CD4-positive, alpha-beta T cell (primary cell): ENCODE measurements around the gene BDKRB1. TPM values are rescaled to one million over a fixed set of nuclear protein-coding genes. Genes with fewer than 3 reads are reported as not detected.

Experiments
- ATAC-seq: fragments of 200-7000 bp; cut with Tn5 transposase; one replicate; pipeline ENCODE4 v1.10.0; 2022; ENCODE audit warnings: mild to moderate bottlenecking; ENCODE audit not compliant: poor library complexity
- CTCF ChIA-PET: fragments of 350-600 bp; sonication (Branson Sonifier 250); formaldehyde crosslinking; loops from one replicate; lab custom pipeline; 2021; ENCODE audit warnings: antibody characterized with exemption, inconsistent platforms; lab: Charles Lee
- POLR2A ChIA-PET: fragments of 350-600 bp; sonication (Branson Sonifier 250); formaldehyde crosslinking; loops from one replicate; lab custom pipeline; 2021; ENCODE audit warnings: antibody characterized with exemption, inconsistent platforms; lab: Charles Lee
- DNase-seq, 14 experiments: peaks; one replicate each; pipeline ENCODE4 v3.0.0-alpha.2; 2013 to 2020; ENCODE audit warnings: mixed read lengths in 2 of 14
- H3K27ac ChIP-seq, 2 donors: one replicate each; pipeline versions ENCODE4 v1.5.1 to v1.7.0; 2013; ENCODE audit warnings: low read length in 2 of 2, low read depth in 1 of 2, mild to moderate bottlenecking in 1 of 2
- H3K27me3 ChIP-seq, 2 experiments: 1 replicate in 1 of 2; 2 replicates in 1 of 2; pipeline versions ENCODE4 v1.6.1 to v1.7.0; 2013; ENCODE audit warnings: low read length in 2 of 2, control low read depth in 1 of 2, mild to moderate bottlenecking in 1 of 2, moderate library complexity in 1 of 2; ENCODE audit not compliant: insufficient read depth in 2 of 2, control insufficient read depth in 1 of 2
- H3K36me3 ChIP-seq: one replicate; pipeline ENCODE4 v1.6.1; 2013; ENCODE audit warnings: low read length, control low read depth; ENCODE audit not compliant: insufficient read depth
- H3K4me1 ChIP-seq: one replicate; pipeline ENCODE4 v1.6.1; 2013; ENCODE audit warnings: low read length, control low read depth; ENCODE audit not compliant: insufficient read depth
- H3K4me3 ChIP-seq: one replicate; pipeline ENCODE4 v1.5.1; 2013; ENCODE audit warnings: mild to moderate bottlenecking, low read length, moderate library complexity
- H3K9me3 ChIP-seq, 2 experiments: 1 replicate in 1 of 2; 2 replicates in 1 of 2; pipeline versions ENCODE4 v1.6.1 to v1.7.0; 2013; ENCODE audit warnings: low read length in 2 of 2, mild to moderate bottlenecking in 2 of 2, control low read depth in 1 of 2, moderate library complexity in 1 of 2; ENCODE audit not compliant: control insufficient read depth in 1 of 2, insufficient read depth in 1 of 2
- H3K27ac Mint-ChIP-seq: one replicate; pipeline ENCODE4 v1.8.0; 2020; ENCODE audit warnings: mixed read lengths
- H3K27me3 Mint-ChIP-seq: one replicate; pipeline ENCODE4 v1.8.0; 2021; ENCODE audit warnings: mixed read lengths
- H3K36me3 Mint-ChIP-seq: one replicate; pipeline ENCODE4 v1.8.0; 2021; ENCODE audit warnings: low read depth, mixed read lengths
- H3K4me1 Mint-ChIP-seq: one replicate; pipeline ENCODE4 v1.8.0; 2021; ENCODE audit warnings: low read depth, mixed read lengths
- H3K4me3 Mint-ChIP-seq: one replicate; pipeline ENCODE4 v1.8.0; 2020; ENCODE audit warnings: mild to moderate bottlenecking, mixed read lengths
- H3K9me3 Mint-ChIP-seq: one replicate; pipeline ENCODE4 v1.8.0; 2020; ENCODE audit warnings: mixed read lengths
- intact Hi-C, 2 experiments: fragments of 100-400 bp; cut with DNase I in 1 of 2; cut with micrococcal nuclease in 1 of 2; formaldehyde crosslinking; loops; one replicate each; pipeline versions ENCODE4 v1.15.1 to v1.9.0; 2023 to 2025; cut with DNase I, micrococcal nuclease
- total RNA-seq, 174 experiments: library from RNA in 2 of 174; stranded (reverse) in 2 of 174; gene quantifications; one replicate each; pipeline ENCODE4 v1.2.3 and lab custom pipeline; 2021 to 2026
- TF ChIP-seq, protein P1 (sequence below): fragments of 200-600 bp; IDR thresholded peaks from one replicate; pipeline ENCODE4 v1.8.0; 2022; ENCODE audit warnings: antibody characterized with exemption, mild to moderate bottlenecking

Gene BDKRB1
- total RNA-seq, 2 experiments from 2014 or later = not detected

GRCh38 chr14:96265383-96266095, 9.5 kb downstream of the BDKRB1 start:
- intact Hi-C loops = no loop called here

DNA sequence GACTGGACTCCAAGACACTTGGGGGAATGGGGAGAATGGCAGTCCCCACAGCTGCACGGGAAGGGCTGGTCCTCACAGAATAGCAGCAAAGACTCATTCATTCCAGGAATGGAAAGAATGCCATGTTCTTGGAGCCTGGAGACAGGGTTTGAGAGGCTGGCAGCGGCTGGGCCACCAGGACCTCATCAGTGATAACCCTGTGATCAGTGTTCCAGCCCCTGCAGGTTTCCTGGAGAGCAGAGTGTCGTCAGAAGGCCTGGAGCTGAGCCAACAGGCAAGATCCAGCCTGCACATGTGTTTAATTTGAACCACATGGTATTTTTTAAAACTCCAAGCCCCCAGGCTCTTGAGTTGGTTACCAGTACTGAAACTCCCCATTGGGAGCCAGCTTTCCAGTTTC, 11.3 kb downstream of the BDKRB1 start:
- Histone ChIP-seq H3K4me3 (no peak overlapping the region), H3K27me3 (no peaks in the 10 kb centered on the region), H3K9me3 (peaks cover 0 to 5% of the 10 kb centered on the region in 2 experiments), H3K36me3 (no peaks in the 10 kb centered on the region), H3K4me1 (no peaks in the 10 kb centered on the region), H3K27ac (no peak overlapping the region)
- peaks cover 6% of the 10 kb centered on the region for H3K9me3 Mint-ChIP-seq
- intact Hi-C loops = no loop called here
- no peaks in the 10 kb centered on the region for H3K36me3 Mint-ChIP-seq
- H3K4me3 Mint-ChIP-seq = no peak overlapping the region
- CTCF ChIA-PET = no interaction called here
- DNase-seq (no peak), ATAC-seq (no peak)
- peaks cover 11% of the 10 kb centered on the region for H3K27me3 Mint-ChIP-seq
- TF ChIP-seq, protein P1, sequence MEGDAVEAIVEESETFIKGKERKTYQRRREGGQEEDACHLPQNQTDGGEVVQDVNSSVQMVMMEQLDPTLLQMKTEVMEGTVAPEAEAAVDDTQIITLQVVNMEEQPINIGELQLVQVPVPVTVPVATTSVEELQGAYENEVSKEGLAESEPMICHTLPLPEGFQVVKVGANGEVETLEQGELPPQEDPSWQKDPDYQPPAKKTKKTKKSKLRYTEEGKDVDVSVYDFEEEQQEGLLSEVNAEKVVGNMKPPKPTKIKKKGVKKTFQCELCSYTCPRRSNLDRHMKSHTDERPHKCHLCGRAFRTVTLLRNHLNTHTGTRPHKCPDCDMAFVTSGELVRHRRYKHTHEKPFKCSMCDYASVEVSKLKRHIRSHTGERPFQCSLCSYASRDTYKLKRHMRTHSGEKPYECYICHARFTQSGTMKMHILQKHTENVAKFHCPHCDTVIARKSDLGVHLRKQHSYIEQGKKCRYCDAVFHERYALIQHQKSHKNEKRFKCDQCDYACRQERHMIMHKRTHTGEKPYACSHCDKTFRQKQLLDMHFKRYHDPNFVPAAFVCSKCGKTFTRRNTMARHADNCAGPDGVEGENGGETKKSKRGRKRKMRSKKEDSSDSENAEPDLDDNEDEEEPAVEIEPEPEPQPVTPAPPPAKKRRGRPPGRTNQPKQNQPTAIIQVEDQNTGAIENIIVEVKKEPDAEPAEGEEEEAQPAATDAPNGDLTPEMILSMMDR = no peak
- H3K27ac Mint-ChIP-seq = no peak overlapping the region
- H3K4me1 Mint-ChIP-seq = no peaks in the 10 kb centered on the region
- POLR2A ChIA-PET = no interaction called here

More at GRCh38 chr14:96265383-96266095, 9.5 kb downstream of the BDKRB1 start:
- Histone ChIP-seq H3K4me1 (no peaks in the 10 kb centered on the region), H3K27me3 (no peaks in the 10 kb centered on the region), H3K4me3 (no peak overlapping the region), H3K36me3 (no peaks in the 10 kb centered on the region), H3K9me3 (no peaks in the 10 kb centered on the region), H3K27ac (no peak overlapping the region)
- ATAC-seq (no peak), DNase-seq (no peak)
- TF ChIP-seq, protein P1 = no peak
- no peaks in the 10 kb centered on the region for H3K36me3 Mint-ChIP-seq
- no peaks in the 10 kb centered on the region for H3K4me1 Mint-ChIP-seq
- H3K27me3 Mint-ChIP-seq = peaks cover 17% of the 10 kb centered on the region
- ChIA-PET CTCF (interaction anchor here (1.4 kb wide), 1 partner anchor 165 kb away, joined by 3 read pairs; no protein-coding TSS in a partner anchor), POLR2A (no interaction called here)
- no peak overlapping the region for H3K4me3 Mint-ChIP-seq
- H3K27ac Mint-ChIP-seq = no peak overlapping the region
- no peaks in the 10 kb centered on the region for H3K9me3 Mint-ChIP-seq

GRCh38 chr14:96267916-96268315, 11.9 kb downstream of the BDKRB1 start:
- no peak for ATAC-seq
- no peak overlapping the region for H3K4me3 Mint-ChIP-seq
- H3K36me3 Mint-ChIP-seq = no peaks in the 10 kb centered on the region
- no peaks in the 10 kb centered on the region for H3K4me1 ChIP-seq
- peaks cover 11% of the 10 kb centered on the region for H3K27me3 Mint-ChIP-seq
- no peak overlapping the region for H3K27ac ChIP-seq
- no peaks in the 10 kb centered on the region for H3K4me1 Mint-ChIP-seq
- POLR2A ChIA-PET = no interaction called here
- no peak overlapping the region for H3K27ac Mint-ChIP-seq
- intact Hi-C loops = no loop called here
- peaks cover 0 to 5% of the 10 kb centered on the region in 2 experiments for H3K9me3 ChIP-seq
- TF ChIP-seq, protein P1 = no peak
- CTCF ChIA-PET = no interaction called here
- DNase-seq = no peak
- no peak overlapping the region for H3K4me3 ChIP-seq
- peaks cover 6% of the 10 kb centered on the region for H3K9me3 Mint-ChIP-seq
- no peaks in the 10 kb centered on the region for H3K36me3 ChIP-seq
- no peaks in the 10 kb centered on the region for H3K27me3 ChIP-seq
